OCI-LY7 (cell line): Measurements from ENCODE around the gene ATF7. TPM values are rescaled to one million over a fixed set of nuclear protein-coding genes. Genes with fewer than 3 reads are reported as not detected.
"Not testable (repeated sequence)": the region's sequence is repeated elsewhere in the genome, so short reads cannot be mapped to it uniquely, and the experiment has no call there.

ENCODE experiments used
- BruUV-seq: library from RNA; stranded (reverse); fragments of 400-500 nt; replicated peaks from 2 replicates; lab custom pipeline; 2021; lab: Mats Ljungman, UMichigan
- CTCF ChIA-PET: fragments of 300-600 bp; sonication (Branson Sonifier 250); formaldehyde crosslinking; loops from one replicate; lab custom pipeline; 2022; ENCODE audit warnings: antibody characterized with exemption; ENCODE audit not compliant: unreplicated experiment; lab: Charles Lee
- POLR2A ChIA-PET: fragments of 300-600 bp; sonication (Branson Sonifier 250); formaldehyde crosslinking; loops from one replicate; lab custom pipeline; 2022; ENCODE audit warnings: antibody characterized with exemption; lab: Charles Lee
- DNase-seq: peaks from one replicate; pipeline ENCODE4 v3.0.0-alpha.2; 2015; ENCODE audit warnings: low spot score
- H2AFZ ChIP-seq: fragments of 200-600 bp; sonication (generic), shearing (Covaris generic); 2 replicates; pipeline ENCODE4 v1.6.1; 2014; ENCODE audit warnings: mild to moderate bottlenecking, antibody characterized with exemption, low read length, moderate library complexity
- H3K27ac ChIP-seq: fragments of 200-600 bp; sonication (generic); 2 replicates; pipeline ENCODE4 v1.5.1; 2014; ENCODE audit warnings: mixed run types, low read depth, mild to moderate bottlenecking, moderate library complexity, low read length, inconsistent platforms; ENCODE audit not compliant: poor library complexity, severe bottlenecking
- H3K36me3 ChIP-seq: fragments of 200-600 bp; sonication (generic); 2 replicates; pipeline ENCODE4 v1.6.1; 2014; ENCODE audit warnings: mild to moderate bottlenecking, antibody characterized with exemption, low read length, moderate library complexity, mixed read lengths; ENCODE audit not compliant: insufficient read depth
- H3K4me1 ChIP-seq: fragments of 200-600 bp; sonication (generic); 2 replicates; pipeline ENCODE4 v1.5.1; 2014; ENCODE audit warnings: mild to moderate bottlenecking, low read length; ENCODE audit not compliant: insufficient read depth, poor library complexity, severe bottlenecking
- H3K4me2 ChIP-seq: fragments of 200-600 bp; sonication (generic); 2 replicates; pipeline ENCODE4 v1.6.1; 2014; ENCODE audit warnings: mild to moderate bottlenecking, low read length
- H3K4me3 ChIP-seq: fragments of 200-600 bp; sonication (generic); 2 replicates; pipeline ENCODE4 v1.5.1; 2014; ENCODE audit warnings: mild to moderate bottlenecking, low read depth, low read length; ENCODE audit not compliant: poor library complexity, severe bottlenecking
- H3K79me2 ChIP-seq: fragments of 200-600 bp; sonication (generic); 2 replicates; pipeline ENCODE4 v1.6.1; 2016; ENCODE audit warnings: low read depth, mild to moderate bottlenecking, low read length, moderate library complexity, mixed read lengths; ENCODE audit not compliant: insufficient read depth
- H3K9me2 ChIP-seq: fragments of 200-600 bp; sonication (generic); 2 replicates; pipeline ENCODE4 v1.6.1; 2016; ENCODE audit warnings: mild to moderate bottlenecking, low read length, mixed read lengths; ENCODE audit not compliant: insufficient read depth
- H3K9me3 ChIP-seq: fragments of 200-600 bp; sonication (generic); 2 replicates; pipeline ENCODE4 v1.6.1; 2014; ENCODE audit warnings: mild to moderate bottlenecking, mixed run types, low read length, mixed read lengths
- H4K20me1 ChIP-seq: fragments of 200-600 bp; sonication (generic); 2 replicates; pipeline ENCODE4 v1.6.1; 2014; ENCODE audit warnings: mild to moderate bottlenecking, antibody characterized with exemption, low read length, moderate library complexity, mixed read lengths; ENCODE audit not compliant: insufficient read depth
- CTCF ChIP-seq: fragments of 200-600 bp; sonication (generic); conservative IDR thresholded peaks from 2 replicates; pipeline ENCODE4 v1.5.1; 2014; ENCODE audit warnings: mild to moderate bottlenecking, antibody characterized with exemption, low read length, moderate library complexity, mixed read lengths
- EZH2phosphoT487 ChIP-seq: fragments of 200-600 bp; sonication (generic); IDR thresholded peaks from 2 replicates; pipeline ENCODE4 v1.6.1; 2018; ENCODE audit warnings: low read depth, borderline replicate concordance, mild to moderate bottlenecking, mixed run types, antibody characterized with exemption, low read length, moderate library complexity, mixed read lengths
- intact Hi-C: fragments of 100-400 bp; cut with micrococcal nuclease; formaldehyde crosslinking; loops from one replicate; pipeline ENCODE4 v1.10.0; 2022; ENCODE audit not compliant: unreplicated experiment
- total RNA-seq, 2 experiments: library from RNA; depleted of rRNA in 1 of 2; stranded (reverse); fragments of >200 nt in 1 of 2; shearing (Covaris generic) in 1 of 2; gene quantifications; 2 replicates each; pipeline ENCODE4 v1.2.3, GENCODE V29; 2014 to 2022

The ATF7 gene
- total RNA-seq, 2 experiments from 2014 or later = 6.8 to 23.2 TPM

DNA sequence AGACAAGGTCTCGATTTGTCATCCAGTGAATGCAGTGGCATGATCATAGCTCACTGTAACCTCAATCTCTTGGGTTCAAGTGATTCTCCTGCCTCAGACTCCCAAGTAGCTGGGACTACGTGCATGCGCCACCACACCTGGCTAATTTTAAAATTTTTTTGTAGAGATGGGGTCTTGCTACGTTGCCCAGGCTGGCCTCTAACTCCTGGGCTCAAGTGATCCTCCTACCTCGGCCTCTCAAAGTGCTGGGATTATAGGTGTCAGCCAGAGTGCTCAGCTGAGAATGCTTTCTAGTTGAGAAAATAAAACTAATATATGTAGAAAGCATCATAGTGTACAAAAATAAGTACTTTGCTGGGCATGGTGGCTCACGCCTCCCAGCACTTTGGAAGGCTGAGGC lies 77.8 kb downstream of the ATF7 start:
- H3K4me1 ChIP-seq, H3K79me2 ChIP-seq, H2AFZ ChIP-seq, H4K20me1 ChIP-seq, H3K4me2 ChIP-seq, H3K27ac ChIP-seq, H3K4me3 ChIP-seq, BruUV-seq, intact Hi-C loops, DNase-seq, H3K9me2 ChIP-seq, H3K9me3 ChIP-seq, CTCF ChIA-PET: not testable (repeated sequence)
- POLR2A ChIA-PET = interaction anchor here (0.6 kb wide), 1 partner anchor 1122 kb away, joined by 4 read pairs; no protein-coding TSS in a partner anchor
- peaks cover 21% of the 10 kb centered on the region for H3K36me3 ChIP-seq

GRCh38 chr12:53543539-53543938 lies 82.6 kb downstream of the ATF7 start:
- Histone ChIP-seq H3K79me2 (no peaks in the 10 kb centered on the region), H3K4me3 (no peak overlapping the region), H3K9me3 (no peaks in the 10 kb centered on the region), H2AFZ (peak overlapping the region; percentile 12; the same call in 1 of the 2 replicates), H3K27ac (no peak overlapping the region), H3K36me3 (peaks cover 23% of the 10 kb centered on the region), H3K9me2 (no peaks in the 10 kb centered on the region), H3K4me2 (no peak overlapping the region), H3K4me1 (no peaks in the 10 kb centered on the region), H4K20me1 (no peaks in the 10 kb centered on the region)
- BruUV-seq = no TSS peak
- TF ChIP-seq EZH2phosphoT487 = no peak
- peak; percentile 96 for TF ChIP-seq CTCF
- CTCF ChIA-PET = interaction anchor here (0.6 to 1.0 kb wide), 2 partner anchors 56 to 203 kb away, joined by 3 read pairs; no protein-coding TSS in a partner anchor
- POLR2A ChIA-PET = no interaction called here
- DNase-seq = peak; percentile 78
- intact Hi-C loops = loop anchor here (1.0 to 2.0 kb wide), 2 partner anchors 133 to 203 kb away; partner anchors contain the start of gene ATP5MC2

DNA sequence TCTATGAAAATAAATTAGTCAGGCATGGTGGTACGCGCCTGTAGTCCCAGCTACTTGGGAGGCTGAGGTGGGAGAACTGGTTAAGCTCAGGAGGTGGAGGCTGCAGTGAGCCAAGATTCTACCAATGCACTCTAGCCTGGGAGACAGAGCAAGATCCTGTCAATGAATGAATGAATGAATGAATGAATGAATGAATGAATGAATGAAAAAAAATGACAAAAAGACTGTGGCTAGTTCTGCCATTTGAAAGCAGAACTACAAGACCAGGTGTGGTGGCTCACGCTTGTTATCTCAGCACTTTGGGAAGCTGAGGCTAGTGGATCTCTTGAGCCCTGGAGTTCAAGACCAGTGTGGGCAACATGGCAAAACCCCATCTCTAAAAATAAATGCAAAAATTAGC lies 86.7 kb downstream of the ATF7 start:
- no TSS peak for BruUV-seq
- no peaks in the 10 kb centered on the region for H3K4me1 ChIP-seq
- no peaks in the 10 kb centered on the region for H3K79me2 ChIP-seq
- no peak overlapping the region for H2AFZ ChIP-seq
- H3K27ac ChIP-seq = no peak overlapping the region
- H3K4me2 ChIP-seq = no peak overlapping the region
- CTCF ChIA-PET = no interaction called here
- POLR2A ChIA-PET = interaction anchor here (1.3 kb wide), 1 partner anchor 206 kb away, joined by 3 read pairs; no protein-coding TSS in a partner anchor
- H3K9me3 ChIP-seq = no peaks in the 10 kb centered on the region
- TF ChIP-seq CTCF = no peak
- no peak for TF ChIP-seq EZH2phosphoT487
- H3K4me3 ChIP-seq = no peak overlapping the region
- H4K20me1 ChIP-seq = no peaks in the 10 kb centered on the region
- no peak for DNase-seq
- peaks cover 34% of the 10 kb centered on the region; the same call in 1 of the 2 replicates for H3K36me3 ChIP-seq
- H3K9me2 ChIP-seq = no peaks in the 10 kb centered on the region
- intact Hi-C loops = no loop called here
